ENCODE results near the gene SARDH. TPM values are rescaled to one million over a fixed set of nuclear protein-coding genes. Genes with fewer than 3 reads are reported as not detected.

SARDH gene
- total and polyA plus RNA-seq, 2 of the 8 experiments (the other 6 are each of a cell fraction or from before 2014, with no cell fraction given): 6.4 to 7.4 TPM

- no peak for TF ChIP-seq RNF2 (IDR thresholded peaks at IDR 0.05; ENCODE audit: borderline replicate concordance, low read depth, low read length, missing control alignments, poor library complexity, severe bottlenecking)
These were observed 3.4 kb downstream of the SARDH start (continued) for GRCh38 chr9:133734590-133735414.
